ENCODE measurements around the gene AP3D1. TPM values are rescaled to one million over a fixed set of nuclear protein-coding genes. Genes with fewer than 3 reads are reported as not detected.

Gene AP3D1
- total and polyA plus RNA-seq, 2 donors from 2014 or later: 68.4 to 125 TPM

DNA sequence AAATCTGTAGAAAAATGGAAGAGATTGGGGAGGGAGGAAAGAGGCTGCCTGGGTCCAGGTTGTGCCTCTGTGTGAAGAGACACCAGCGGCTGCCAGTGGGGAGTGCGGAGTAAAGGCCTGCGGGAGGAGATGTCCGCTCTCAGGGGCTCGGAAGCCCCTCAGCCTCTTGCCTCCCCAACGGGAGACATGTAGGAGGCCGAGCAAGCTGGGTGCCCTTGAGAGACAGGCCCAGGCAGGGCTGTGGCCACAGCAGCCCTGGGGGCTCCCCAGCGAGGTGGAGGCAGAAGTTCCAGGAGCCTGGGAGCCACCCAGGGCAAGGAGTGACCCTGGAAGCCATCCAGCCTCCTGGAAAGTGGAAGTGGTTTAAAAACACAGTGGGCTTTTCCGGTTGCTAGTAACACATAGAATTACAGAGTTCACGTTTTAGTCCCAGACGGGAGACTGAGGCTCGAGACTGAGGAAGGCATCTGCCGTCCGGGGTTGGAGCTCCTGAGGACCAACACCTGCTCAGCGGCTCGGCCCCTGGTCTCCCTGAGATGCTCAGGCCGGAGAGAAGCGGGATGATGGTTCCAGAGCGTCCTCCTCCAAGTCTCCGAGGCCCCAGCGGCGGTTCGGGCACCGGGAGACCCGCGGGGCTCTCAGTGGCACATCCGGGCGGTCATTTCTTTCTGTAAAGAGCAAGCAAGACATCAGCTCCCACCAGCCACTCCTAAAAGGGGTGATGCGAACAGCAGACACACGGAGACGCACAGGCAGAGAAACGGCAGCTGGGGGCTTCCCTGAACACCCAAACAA lies 78.4 kb downstream of the AP3D1 start:
- FAIRE-seq (no peak), DNase-seq (peak in 1 of 5 donors; percentile 63)
- H3K4me3 ChIP-seq (ENCODE audit: low read length in 3 of 3): no peak overlapping the region
- H3K9me3 ChIP-seq (ENCODE audit: control insufficient read depth in 2 of 3, insufficient read depth in 1 of 3, low read length in 3 of 3): no peaks in the 10 kb centered on the region
- intact Hi-C loops (cut with DNase I): loop anchor here (5.0 kb wide), 1 partner anchor 51 kb away; no protein-coding TSS in a partner anchor
- H3K4me1 ChIP-seq (ENCODE audit: control insufficient read depth in 2 of 3, insufficient read depth in 2 of 3, low read depth in 1 of 3, low read length in 3 of 3): no peaks in the 10 kb centered on the region
- TF ChIP-seq, protein P1, sequence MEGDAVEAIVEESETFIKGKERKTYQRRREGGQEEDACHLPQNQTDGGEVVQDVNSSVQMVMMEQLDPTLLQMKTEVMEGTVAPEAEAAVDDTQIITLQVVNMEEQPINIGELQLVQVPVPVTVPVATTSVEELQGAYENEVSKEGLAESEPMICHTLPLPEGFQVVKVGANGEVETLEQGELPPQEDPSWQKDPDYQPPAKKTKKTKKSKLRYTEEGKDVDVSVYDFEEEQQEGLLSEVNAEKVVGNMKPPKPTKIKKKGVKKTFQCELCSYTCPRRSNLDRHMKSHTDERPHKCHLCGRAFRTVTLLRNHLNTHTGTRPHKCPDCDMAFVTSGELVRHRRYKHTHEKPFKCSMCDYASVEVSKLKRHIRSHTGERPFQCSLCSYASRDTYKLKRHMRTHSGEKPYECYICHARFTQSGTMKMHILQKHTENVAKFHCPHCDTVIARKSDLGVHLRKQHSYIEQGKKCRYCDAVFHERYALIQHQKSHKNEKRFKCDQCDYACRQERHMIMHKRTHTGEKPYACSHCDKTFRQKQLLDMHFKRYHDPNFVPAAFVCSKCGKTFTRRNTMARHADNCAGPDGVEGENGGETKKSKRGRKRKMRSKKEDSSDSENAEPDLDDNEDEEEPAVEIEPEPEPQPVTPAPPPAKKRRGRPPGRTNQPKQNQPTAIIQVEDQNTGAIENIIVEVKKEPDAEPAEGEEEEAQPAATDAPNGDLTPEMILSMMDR (IDR thresholded peaks at IDR 0.05; ENCODE audit: borderline replicate concordance, extremely low read depth, insufficient read depth): no peak
- H3K27me3 ChIP-seq (ENCODE audit: control insufficient read depth, insufficient read depth, low read length): no peaks in the 10 kb centered on the region
- H3K9ac ChIP-seq (ENCODE audit: low read length in 3 of 3): no peak overlapping the region
- H3K36me3 ChIP-seq (ENCODE audit: control insufficient read depth in 2 of 3, insufficient read depth in 3 of 3, low read length in 3 of 3): peaks cover 0 to 8% (median 6%) of the 10 kb centered on the region in 3 donors
- H3K27ac ChIP-seq (ENCODE audit: low read depth in 2 of 2, low read length in 2 of 2): no peak overlapping the region

DNA sequence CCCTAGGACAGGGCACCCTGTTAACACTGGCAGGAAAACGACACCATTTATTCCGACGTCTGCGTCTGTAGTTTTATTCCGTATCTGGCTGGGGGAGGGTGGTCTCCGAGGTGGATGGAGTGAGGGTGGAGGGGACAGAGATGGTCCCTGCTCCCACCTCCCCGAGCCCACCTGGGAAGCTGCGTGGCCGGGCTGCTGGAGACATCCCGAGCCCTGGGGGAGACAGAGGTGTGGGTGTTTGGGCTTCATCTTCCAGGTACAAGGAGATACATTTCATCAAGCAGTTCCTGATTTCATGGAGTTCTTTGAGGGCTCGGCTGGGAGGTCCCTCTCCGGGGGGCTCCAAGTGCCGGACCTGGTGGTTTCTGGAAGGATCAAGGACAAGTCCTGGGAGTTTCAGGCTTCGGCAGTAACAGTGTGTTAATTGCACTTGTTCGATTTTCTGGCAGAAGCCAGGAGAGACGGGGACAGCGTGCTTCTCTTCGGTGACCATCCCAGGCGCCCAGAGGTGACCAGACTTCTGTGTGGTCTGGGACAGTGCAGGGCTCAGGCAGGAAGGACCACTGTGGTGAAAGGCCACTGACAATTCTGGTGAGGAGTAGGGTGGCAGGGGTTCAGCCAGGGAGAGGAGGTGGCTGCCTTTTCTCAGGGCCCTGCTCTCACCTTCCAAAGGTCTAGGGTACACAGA lies 80.2 kb downstream of the AP3D1 start:
- Histone ChIP-seq H3K36me3 (ENCODE audit: control insufficient read depth in 2 of 3, insufficient read depth in 3 of 3, low read length in 3 of 3) (peaks cover 0 to 7% (median 3%) of the 10 kb centered on the region in 3 donors), H3K4me3 (ENCODE audit: low read length in 3 of 3) (no peak overlapping the region), H3K9ac (ENCODE audit: low read length in 3 of 3) (no peak overlapping the region), H3K27me3 (ENCODE audit: control insufficient read depth, insufficient read depth, low read length) (no peaks in the 10 kb centered on the region), H3K27ac (ENCODE audit: low read depth in 2 of 2, low read length in 2 of 2) (no peak overlapping the region), H3K9me3 (ENCODE audit: control insufficient read depth in 2 of 3, insufficient read depth in 1 of 3, low read length in 3 of 3) (no peaks in the 10 kb centered on the region), H3K4me1 (ENCODE audit: control insufficient read depth in 2 of 3, insufficient read depth in 2 of 3, low read depth in 1 of 3, low read length in 3 of 3) (no peaks in the 10 kb centered on the region)
- TF ChIP-seq, protein P1 (IDR thresholded peaks at IDR 0.05; ENCODE audit: borderline replicate concordance, extremely low read depth, insufficient read depth): no peak
- FAIRE-seq (no peak), DNase-seq (peak in 1 of 5 donors; percentile 69)
- intact Hi-C loops (cut with DNase I): loop anchor here (5.0 kb wide), 1 partner anchor 49 kb away; no protein-coding TSS in a partner anchor

DNA sequence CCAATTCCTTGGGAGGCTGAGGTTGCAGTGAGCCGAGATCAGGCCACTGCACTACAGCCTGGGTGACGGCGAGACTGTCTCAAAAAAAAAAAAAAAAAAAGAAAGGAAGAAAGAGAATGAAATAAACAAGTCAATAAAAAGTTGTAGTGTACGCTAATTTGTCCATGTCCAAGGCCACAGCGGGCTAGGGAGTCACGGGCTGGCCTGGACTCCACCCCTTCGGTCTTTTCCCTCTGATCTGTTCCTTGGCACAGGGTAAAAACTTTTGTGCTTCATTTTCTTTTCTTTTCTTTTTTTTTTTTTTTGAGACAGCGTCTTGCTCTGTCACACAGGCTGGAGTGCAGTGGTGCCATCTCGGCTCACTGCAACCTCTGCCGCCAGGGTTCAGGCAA lies 80.9 kb downstream of the AP3D1 start:
- H3K9me3 ChIP-seq (ENCODE audit: control insufficient read depth in 2 of 3, insufficient read depth in 1 of 3, low read length in 3 of 3): no peaks in the 10 kb centered on the region
- TF ChIP-seq, protein P1 (IDR thresholded peaks at IDR 0.05; ENCODE audit: borderline replicate concordance, extremely low read depth, insufficient read depth): no peak
- H3K36me3 ChIP-seq (ENCODE audit: control insufficient read depth in 2 of 3, insufficient read depth in 3 of 3, low read length in 3 of 3): peaks cover 0 to 4% (median 3%) of the 10 kb centered on the region in 3 donors
- FAIRE-seq (no peak), DNase-seq (no peak)
- no peak overlapping the region for H3K4me3 ChIP-seq (ENCODE audit: low read length in 3 of 3)
- intact Hi-C loops (cut with DNase I): loop anchor here (5.0 kb wide), 1 partner anchor 48 kb away; no protein-coding TSS in a partner anchor
- H3K27me3 ChIP-seq (ENCODE audit: control insufficient read depth, insufficient read depth, low read length): no peaks in the 10 kb centered on the region
- no peaks in the 10 kb centered on the region for H3K4me1 ChIP-seq (ENCODE audit: control insufficient read depth in 2 of 3, insufficient read depth in 2 of 3, low read depth in 1 of 3, low read length in 3 of 3)
- H3K9ac ChIP-seq (ENCODE audit: low read length in 3 of 3): no peak overlapping the region
- H3K27ac ChIP-seq (ENCODE audit: low read depth in 2 of 2, low read length in 2 of 2): no peak overlapping the region
